HCT116 (cell line): ENCODE results near the gene SMARCD1.

Source experiments
- EZH2 ChIP-seq: fragments of 200-600 bp; sonication (generic); IDR thresholded peaks from 2 replicates; pipeline ENCODE4 v1.6.1; 2017; ENCODE audit warnings: antibody characterized with exemption, mixed run types
- TF ChIP-seq, protein P1 (sequence below), 3 experiments: fragments of 200-600 bp in 1 of 3; sonication (generic) in 1 of 3; IDR thresholded peaks in 2 of 3; conservative IDR thresholded peaks in 1 of 3; 2 replicates each; pipeline ENCODE4 v1.5.1; 2012 to 2017; ENCODE audit warnings: low read depth in 2 of 3, low read length in 2 of 3, antibody characterized with exemption in 1 of 3, borderline replicate concordance in 1 of 3, control low read depth in 1 of 3, mild to moderate bottlenecking in 1 of 3, mixed read lengths in 1 of 3, mixed run types in 1 of 3, moderate library complexity in 1 of 3; ENCODE audit not compliant: insufficient read depth in 1 of 3
- TF ChIP-seq, protein P2 (sequence below): IDR thresholded peaks from 2 replicates; pipeline ENCODE4 v1.6.1; 2012

DNA sequence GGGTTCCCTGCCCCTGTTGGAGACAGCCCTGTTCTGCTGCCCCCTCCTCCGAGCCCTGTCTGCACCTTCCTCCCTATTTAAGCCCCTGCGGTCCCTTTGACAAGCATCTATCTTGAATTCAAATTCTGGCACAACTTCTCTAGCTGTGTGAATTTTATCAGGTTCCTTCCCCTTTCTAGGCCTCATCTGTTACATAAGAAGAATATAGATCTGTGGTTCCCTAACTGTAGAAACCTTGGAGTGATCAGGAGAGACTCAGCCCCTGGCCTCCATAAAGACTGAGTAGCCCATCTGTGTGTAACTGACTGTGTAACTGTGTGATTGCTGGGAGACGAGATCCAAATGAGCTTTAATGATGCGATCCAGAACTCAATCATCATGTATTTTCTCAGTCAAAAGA lies 46.8 kb upstream of the SMARCD1 start:
- TF ChIP-seq, protein P1, sequence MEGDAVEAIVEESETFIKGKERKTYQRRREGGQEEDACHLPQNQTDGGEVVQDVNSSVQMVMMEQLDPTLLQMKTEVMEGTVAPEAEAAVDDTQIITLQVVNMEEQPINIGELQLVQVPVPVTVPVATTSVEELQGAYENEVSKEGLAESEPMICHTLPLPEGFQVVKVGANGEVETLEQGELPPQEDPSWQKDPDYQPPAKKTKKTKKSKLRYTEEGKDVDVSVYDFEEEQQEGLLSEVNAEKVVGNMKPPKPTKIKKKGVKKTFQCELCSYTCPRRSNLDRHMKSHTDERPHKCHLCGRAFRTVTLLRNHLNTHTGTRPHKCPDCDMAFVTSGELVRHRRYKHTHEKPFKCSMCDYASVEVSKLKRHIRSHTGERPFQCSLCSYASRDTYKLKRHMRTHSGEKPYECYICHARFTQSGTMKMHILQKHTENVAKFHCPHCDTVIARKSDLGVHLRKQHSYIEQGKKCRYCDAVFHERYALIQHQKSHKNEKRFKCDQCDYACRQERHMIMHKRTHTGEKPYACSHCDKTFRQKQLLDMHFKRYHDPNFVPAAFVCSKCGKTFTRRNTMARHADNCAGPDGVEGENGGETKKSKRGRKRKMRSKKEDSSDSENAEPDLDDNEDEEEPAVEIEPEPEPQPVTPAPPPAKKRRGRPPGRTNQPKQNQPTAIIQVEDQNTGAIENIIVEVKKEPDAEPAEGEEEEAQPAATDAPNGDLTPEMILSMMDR (IDR thresholded peaks at IDR 0.05 in 2 of 3, conservative IDR thresholded peaks at IDR 0.05 in 1 of 3; ENCODE audit: borderline replicate concordance in 1 of 3, insufficient read depth in 1 of 3, low read depth in 2 of 3, low read length in 2 of 3): no peak
- no peak for TF ChIP-seq EZH2
- TF ChIP-seq, protein P2, sequence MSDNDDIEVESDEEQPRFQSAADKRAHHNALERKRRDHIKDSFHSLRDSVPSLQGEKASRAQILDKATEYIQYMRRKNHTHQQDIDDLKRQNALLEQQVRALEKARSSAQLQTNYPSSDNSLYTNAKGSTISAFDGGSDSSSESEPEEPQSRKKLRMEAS: no peak
